Activated CD4-positive, alpha-beta memory T cell treated with anti-CD3 and anti-CD28 coated beads, Interleukin-2, amount 10 ng/mL, durations not matched to agents 7 days and 5 days (primary cell): ENCODE measurements around the gene MCF2L2. TPM values are rescaled to one million over a fixed set of nuclear protein-coding genes. Genes with fewer than 3 reads are reported as not detected.

Source experiments
- CTCF ChIA-PET: fragments of 350-600 bp; sonication (Branson Sonifier 250); formaldehyde crosslinking; loops from one replicate; lab custom pipeline; 2021; ENCODE audit warnings: antibody characterized with exemption, inconsistent platforms; lab: Charles Lee
- POLR2A ChIA-PET: fragments of 350-600 bp; sonication (Branson Sonifier 250); formaldehyde crosslinking; loops from one replicate; lab custom pipeline; 2021; ENCODE audit warnings: antibody characterized with exemption; lab: Charles Lee
- DNase-seq: peaks from one replicate; pipeline ENCODE4 v3.0.0-alpha.2; 2020
- H3K27ac Mint-ChIP-seq: one replicate; pipeline ENCODE4 v1.8.0; 2021; ENCODE audit warnings: mild to moderate bottlenecking, mixed read lengths
- H3K27me3 Mint-ChIP-seq: one replicate; pipeline ENCODE4 v1.8.0; 2021; ENCODE audit warnings: mixed read lengths
- H3K36me3 Mint-ChIP-seq: one replicate; pipeline ENCODE4 v1.8.0; 2021; ENCODE audit warnings: low read depth, mixed read lengths
- H3K4me1 Mint-ChIP-seq: one replicate; pipeline ENCODE4 v1.8.0; 2021; ENCODE audit warnings: mixed read lengths
- H3K4me3 Mint-ChIP-seq: one replicate; pipeline ENCODE4 v1.8.0; 2021; ENCODE audit warnings: mild to moderate bottlenecking, mixed read lengths
- H3K9me3 Mint-ChIP-seq: one replicate; pipeline ENCODE4 v1.8.0; 2021; ENCODE audit warnings: mixed read lengths
- total RNA-seq, 2 experiments: library from RNA; stranded (reverse); gene quantifications; one replicate each; pipeline ENCODE4 v1.2.3, GENCODE V29; 2021

The MCF2L2 gene
- total RNA-seq, 2 experiments from 2014 or later = 6.6 to 7.0 TPM

GRCh38 chr3:183349421-183350157, 78.8 kb downstream of the MCF2L2 start:
- CTCF ChIA-PET = interaction anchor here (1.1 kb wide), 1 partner anchor 32 kb away, joined by 3 read pairs; no protein-coding TSS in a partner anchor
- H3K4me1 Mint-ChIP-seq = peaks cover 15% of the 10 kb centered on the region

GRCh38 chr3:183342824-183343223, 85.6 kb downstream of the MCF2L2 start:
- ChIA-PET POLR2A (no interaction called here), CTCF (interaction anchor here (0.6 to 1.0 kb wide), 2 partner anchors 39 to 258 kb away, joined by 4 to 5 read pairs; no protein-coding TSS in a partner anchor)
- peaks cover 30% of the 10 kb centered on the region for H3K36me3 Mint-ChIP-seq
- H3K4me1 Mint-ChIP-seq = peaks cover 6% of the 10 kb centered on the region
- H3K9me3 Mint-ChIP-seq = peaks cover 18% of the 10 kb centered on the region
- peaks cover 5% of the 10 kb centered on the region for H3K27me3 Mint-ChIP-seq
- no peak for DNase-seq
- H3K4me3 Mint-ChIP-seq = no peak overlapping the region
- no peak overlapping the region for H3K27ac Mint-ChIP-seq

More at GRCh38 chr3:183349421-183350157, 78.8 kb downstream of the MCF2L2 start:
- no peak for DNase-seq
- Mint-ChIP-seq H3K36me3 (peaks cover 26% of the 10 kb centered on the region), H3K9me3 (peaks cover 18% of the 10 kb centered on the region), H3K4me3 (no peak overlapping the region), H3K27me3 (peaks cover 5% of the 10 kb centered on the region), H3K27ac (no peak overlapping the region)
- POLR2A ChIA-PET = interaction anchor here (0.7 to 2.1 kb wide), 2 partner anchors 8 to 11 kb away, joined by 4 to 5 read pairs; no protein-coding TSS in a partner anchor

GRCh38 chr3:183341545-183342288, 86.7 kb downstream of the MCF2L2 start:
- peaks cover 5% of the 10 kb centered on the region for H3K27me3 Mint-ChIP-seq
- ChIA-PET CTCF (no interaction called here), POLR2A (interaction anchor here (0.7 kb wide), 1 partner anchor 9 kb away, joined by 5 read pairs; no protein-coding TSS in a partner anchor)
- peaks cover 12% of the 10 kb centered on the region for H3K9me3 Mint-ChIP-seq
- DNase-seq = no peak
- H3K27ac Mint-ChIP-seq = no peak overlapping the region
- peaks cover 6% of the 10 kb centered on the region for H3K4me1 Mint-ChIP-seq
- H3K36me3 Mint-ChIP-seq = peaks cover 23% of the 10 kb centered on the region
- H3K4me3 Mint-ChIP-seq = no peak overlapping the region

- POLR2A ChIA-PET = no interaction called here
These were observed 88.2 kb downstream of the MCF2L2 start for GRCh38 chr3:183340222-183340621.

GRCh38 chr3:183339461-183340086, 88.8 kb downstream of the MCF2L2 start:
- POLR2A ChIA-PET = no interaction called here
- Mint-ChIP-seq H3K27me3 (no peaks in the 10 kb centered on the region), H3K9me3 (no peaks in the 10 kb centered on the region), H3K27ac (no peak overlapping the region), H3K4me3 (no peak overlapping the region), H3K36me3 (peaks cover 5% of the 10 kb centered on the region), H3K4me1 (peaks cover 6% of the 10 kb centered on the region)
- DNase-seq = no peak
- CTCF ChIA-PET = no interaction called here

More at GRCh38 chr3:183340222-183340621, 88.2 kb downstream of the MCF2L2 start:
- Mint-ChIP-seq H3K36me3 (peaks cover 10% of the 10 kb centered on the region), H3K9me3 (peaks cover 5% of the 10 kb centered on the region), H3K27me3 (peaks cover 1% of the 10 kb centered on the region), H3K4me1 (peaks cover 6% of the 10 kb centered on the region), H3K4me3 (no peak overlapping the region), H3K27ac (no peak overlapping the region)
- DNase-seq = no peak
- CTCF ChIA-PET = no interaction called here

- ChIA-PET CTCF (no interaction called here), POLR2A (no interaction called here)
- no peak overlapping the region for H3K27ac Mint-ChIP-seq
- H3K4me3 Mint-ChIP-seq = no peak overlapping the region
- H3K36me3 Mint-ChIP-seq = peaks cover 5% of the 10 kb centered on the region
- H3K9me3 Mint-ChIP-seq = no peaks in the 10 kb centered on the region
- peaks cover 6% of the 10 kb centered on the region for H3K4me1 Mint-ChIP-seq
- H3K27me3 Mint-ChIP-seq = no peaks in the 10 kb centered on the region
- DNase-seq = no peak
These were observed 89.9 kb downstream of the MCF2L2 start for GRCh38 chr3:183338520-183338919.

- ChIA-PET POLR2A (no interaction called here), CTCF (no interaction called here)
- DNase-seq = no peak
- Mint-ChIP-seq H3K27me3 (no peaks in the 10 kb centered on the region), H3K27ac (no peak overlapping the region), H3K4me3 (no peak overlapping the region), H3K9me3 (no peaks in the 10 kb centered on the region), H3K4me1 (no peaks in the 10 kb centered on the region), H3K36me3 (no peaks in the 10 kb centered on the region)
These were observed 95.9 kb downstream of the MCF2L2 start for GRCh38 chr3:183332487-183332886.

- CTCF ChIA-PET = no interaction called here
- no peak for DNase-seq
- Mint-ChIP-seq H3K4me3 (no peak overlapping the region), H3K4me1 (no peaks in the 10 kb centered on the region), H3K36me3 (no peaks in the 10 kb centered on the region), H3K27ac (no peak overlapping the region), H3K9me3 (no peaks in the 10 kb centered on the region), H3K27me3 (no peaks in the 10 kb centered on the region)
- POLR2A ChIA-PET = no interaction called here
These were observed 96.9 kb downstream of the MCF2L2 start for GRCh38 chr3:183331498-183331897.

- POLR2A ChIA-PET = no interaction called here
- H3K36me3 Mint-ChIP-seq = no peaks in the 10 kb centered on the region
- no peaks in the 10 kb centered on the region for H3K9me3 Mint-ChIP-seq
- no peak overlapping the region for H3K4me3 Mint-ChIP-seq
- H3K4me1 Mint-ChIP-seq = no peaks in the 10 kb centered on the region
- no peak for DNase-seq
- H3K27me3 Mint-ChIP-seq = no peaks in the 10 kb centered on the region
- H3K27ac Mint-ChIP-seq = no peak overlapping the region
- CTCF ChIA-PET = no interaction called here
These were observed 97.5 kb downstream of the MCF2L2 start for GRCh38 chr3:183330881-183331280.

- Mint-ChIP-seq H3K9me3 (no peaks in the 10 kb centered on the region), H3K4me3 (no peak overlapping the region), H3K27me3 (no peaks in the 10 kb centered on the region), H3K4me1 (no peaks in the 10 kb centered on the region), H3K36me3 (no peaks in the 10 kb centered on the region), H3K27ac (no peak overlapping the region)
- POLR2A ChIA-PET = no interaction called here
- CTCF ChIA-PET = no interaction called here
- DNase-seq = no peak
These were observed 98.9 kb downstream of the MCF2L2 start for GRCh38 chr3:183329543-183329942.

- H3K27me3 Mint-ChIP-seq = no peaks in the 10 kb centered on the region
- ChIA-PET POLR2A (no interaction called here), CTCF (interaction anchor here (0.6 kb wide), 1 partner anchor 152 kb away, joined by 4 read pairs; no protein-coding TSS in a partner anchor)
- H3K4me1 Mint-ChIP-seq = no peaks in the 10 kb centered on the region
- H3K27ac Mint-ChIP-seq = no peak overlapping the region
- no peak for DNase-seq
- H3K9me3 Mint-ChIP-seq = no peaks in the 10 kb centered on the region
- H3K36me3 Mint-ChIP-seq = no peaks in the 10 kb centered on the region
- H3K4me3 Mint-ChIP-seq = no peak overlapping the region
These were observed 99.6 kb downstream of the MCF2L2 start for GRCh38 chr3:183328823-183329222.

- no peak for DNase-seq
- POLR2A ChIA-PET = no interaction called here
These were observed 100.3 kb downstream of the MCF2L2 start for GRCh38 chr3:183328164-183328563.

GRCh38 chr3:183327343-183327742, 101.1 kb downstream of the MCF2L2 start:
- no peaks in the 10 kb centered on the region for H3K4me1 Mint-ChIP-seq
- DNase-seq = no peak
- no peaks in the 10 kb centered on the region for H3K36me3 Mint-ChIP-seq
- no peak overlapping the region for H3K4me3 Mint-ChIP-seq
- H3K27me3 Mint-ChIP-seq = no peaks in the 10 kb centered on the region
- POLR2A ChIA-PET = no interaction called here
- no peak overlapping the region for H3K27ac Mint-ChIP-seq
- CTCF ChIA-PET = no interaction called here
- no peaks in the 10 kb centered on the region for H3K9me3 Mint-ChIP-seq

More at GRCh38 chr3:183328164-183328563, 100.3 kb downstream of the MCF2L2 start:
- Mint-ChIP-seq H3K27me3 (no peaks in the 10 kb centered on the region), H3K4me1 (no peaks in the 10 kb centered on the region), H3K27ac (no peak overlapping the region), H3K9me3 (no peaks in the 10 kb centered on the region), H3K36me3 (no peaks in the 10 kb centered on the region), H3K4me3 (no peak overlapping the region)
- CTCF ChIA-PET = no interaction called here
